Measurements from ENCODE around the gene CACNA1C.

Gene CACNA1C

GRCh38 chr12:2523844-2524243, 471.1 kb downstream of the CACNA1C start:
- no peak overlapping the region for H3K27ac ChIP-seq
- no peak for TF ChIP-seq CTCF (conservative IDR thresholded peaks at IDR 0.05)

GRCh38 chr12:2526371-2526770, 473.6 kb downstream of the CACNA1C start:
- no peak for TF ChIP-seq CTCF (conservative IDR thresholded peaks at IDR 0.05)
- H3K27ac ChIP-seq: no peak overlapping the region

- no peak overlapping the region for H3K27ac ChIP-seq
- no peak for TF ChIP-seq CTCF (conservative IDR thresholded peaks at IDR 0.05)
These were observed 475.2 kb downstream of the CACNA1C start for GRCh38 chr12:2528001-2528400.

GRCh38 chr12:2529807-2530206, 477.0 kb downstream of the CACNA1C start:
- no peak overlapping the region for H3K27ac ChIP-seq
- no peak for TF ChIP-seq CTCF (conservative IDR thresholded peaks at IDR 0.05)

GRCh38 chr12:2531371-2531770, 478.6 kb downstream of the CACNA1C start:
- TF ChIP-seq CTCF (conservative IDR thresholded peaks at IDR 0.05): no peak
- H3K27ac ChIP-seq: no peak overlapping the region

- no peak overlapping the region for H3K27ac ChIP-seq
- TF ChIP-seq CTCF (conservative IDR thresholded peaks at IDR 0.05): no peak
These were observed 480.2 kb downstream of the CACNA1C start for GRCh38 chr12:2533036-2533435.

GRCh38 chr12:2535583-2536204, 482.9 kb downstream of the CACNA1C start:
- no peak for TF ChIP-seq CTCF (conservative IDR thresholded peaks at IDR 0.05)
- no peak overlapping the region for H3K27ac ChIP-seq
